ENCODE measurements around the gene CCDC120.

The CCDC120 gene

DNA sequence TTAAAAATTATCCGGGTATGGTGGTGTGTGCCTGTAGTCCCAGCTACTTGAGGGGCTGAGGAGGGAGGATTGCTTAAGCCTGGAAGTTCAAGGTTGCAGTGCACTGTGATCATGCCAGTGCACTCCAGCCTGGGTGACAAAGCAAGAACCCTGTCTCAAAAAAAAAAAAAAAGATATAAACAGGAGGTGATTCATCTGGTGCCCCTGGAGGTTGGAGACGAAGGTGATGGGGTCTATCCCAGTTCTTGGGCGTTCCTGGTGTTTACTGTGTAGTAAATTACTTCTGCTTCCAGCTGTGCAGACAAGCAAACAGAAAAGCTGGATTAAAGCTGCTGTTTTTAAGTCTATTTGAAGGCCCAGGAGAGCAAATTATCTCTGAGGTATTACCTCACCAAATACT is 44.8 kb downstream of the CCDC120 start:
- DNase-seq = no peak

- no peak for DNase-seq
These were observed 47.5 kb downstream of the CCDC120 start for GRCh38 chrX:49106296-49106695.

DNA sequence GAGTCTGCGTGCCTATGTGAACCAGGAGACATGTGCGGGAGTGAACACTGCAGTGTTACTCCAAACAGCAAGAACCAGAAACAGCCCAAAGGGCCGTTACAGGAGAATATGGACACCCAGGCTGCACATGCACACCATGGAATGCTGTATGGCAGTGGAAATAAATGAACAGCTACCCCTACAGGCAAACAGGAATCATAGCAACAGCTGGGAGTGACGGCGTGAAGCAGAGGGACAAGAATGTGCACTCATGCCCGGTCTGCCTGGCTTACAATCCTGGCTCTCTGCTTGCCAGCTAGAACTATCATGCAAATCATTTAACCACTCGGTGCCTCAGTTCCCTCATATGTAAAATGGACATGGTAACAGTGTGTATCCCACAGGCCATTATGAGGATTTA is 48.1 kb downstream of the CCDC120 start:
- peak; percentile 31 for DNase-seq

DNA sequence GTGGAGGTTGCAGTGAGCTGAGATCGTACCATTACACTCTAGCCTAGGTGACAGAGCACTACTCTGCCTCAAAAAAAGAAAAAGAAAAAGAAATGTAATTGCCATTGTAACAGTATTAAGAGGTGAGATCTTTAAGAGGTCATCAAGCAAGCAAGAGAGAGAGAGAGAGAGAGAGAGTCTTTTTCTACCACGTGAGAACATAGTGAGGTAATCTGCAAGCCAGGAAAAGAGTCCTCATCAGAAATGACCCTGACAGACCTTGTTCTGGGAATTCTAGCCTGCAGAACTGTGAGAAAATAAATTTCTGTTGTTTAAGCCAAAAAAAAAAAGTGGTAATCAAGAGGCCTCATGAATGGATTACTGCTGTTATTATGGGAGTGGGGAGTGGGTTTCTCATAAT is 49.8 kb downstream of the CCDC120 start:
- no peak for DNase-seq

DNA sequence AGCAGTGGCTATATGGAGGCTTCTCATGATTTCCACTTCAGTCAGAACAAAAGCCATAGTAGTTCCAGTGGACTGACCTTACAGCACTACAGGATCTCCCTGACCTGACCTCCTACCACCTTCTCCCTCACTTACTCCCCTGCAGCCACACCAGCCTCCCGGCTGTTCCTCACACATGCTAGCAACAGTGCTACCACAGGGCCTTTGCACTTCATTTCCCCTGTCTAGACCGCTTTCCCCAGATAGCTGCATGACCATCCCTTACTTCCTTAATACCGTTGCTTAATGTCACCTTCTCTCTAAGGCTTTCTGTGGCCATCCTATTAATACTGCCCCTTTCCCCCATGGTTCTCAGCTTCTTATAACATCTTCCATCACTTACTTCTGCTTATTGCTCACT is 51.6 kb downstream of the CCDC120 start:
- DNase-seq = no peak

DNA sequence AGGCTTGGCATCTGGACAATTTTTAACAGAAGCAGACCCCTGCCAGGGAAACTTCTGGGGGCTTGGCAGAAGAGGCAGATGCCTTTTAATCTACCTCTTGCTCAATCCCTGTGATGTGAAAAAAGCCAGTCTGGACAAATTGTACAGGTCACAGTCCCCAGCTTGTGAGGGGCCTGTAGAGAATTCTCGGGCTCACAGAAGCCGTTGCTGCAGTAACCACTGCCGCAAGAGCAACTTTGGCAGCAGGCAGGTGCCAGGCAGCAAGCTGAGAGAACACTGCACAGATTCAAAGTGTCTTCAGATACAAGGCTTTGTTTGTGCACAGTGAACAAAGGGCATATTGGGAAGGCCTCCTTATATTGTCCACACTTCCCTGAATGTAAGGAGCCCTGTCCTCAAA is 53.0 kb downstream of the CCDC120 start:
- DNase-seq = no peak

DNA sequence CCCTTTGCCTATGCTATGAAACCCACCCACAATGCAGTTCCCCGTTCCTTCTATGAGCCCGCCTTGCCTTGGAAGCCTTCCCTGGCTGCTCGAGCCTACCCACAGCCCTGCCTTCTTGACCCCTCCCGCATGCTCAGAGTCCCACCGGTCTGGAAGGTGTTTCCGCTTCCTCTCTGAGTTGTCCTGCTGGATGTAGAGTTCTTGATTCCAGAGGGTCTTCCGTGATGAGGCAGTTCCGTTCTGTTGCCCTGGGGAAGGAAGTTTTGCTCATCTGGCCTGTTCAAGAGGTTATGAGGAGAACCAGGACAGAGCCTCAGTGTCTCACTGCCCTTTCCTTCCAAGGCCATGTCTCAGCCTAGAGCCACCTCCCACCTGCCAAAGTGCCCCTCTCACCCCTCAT is 57.3 kb downstream of the CCDC120 start:
- no peak for DNase-seq

DNA sequence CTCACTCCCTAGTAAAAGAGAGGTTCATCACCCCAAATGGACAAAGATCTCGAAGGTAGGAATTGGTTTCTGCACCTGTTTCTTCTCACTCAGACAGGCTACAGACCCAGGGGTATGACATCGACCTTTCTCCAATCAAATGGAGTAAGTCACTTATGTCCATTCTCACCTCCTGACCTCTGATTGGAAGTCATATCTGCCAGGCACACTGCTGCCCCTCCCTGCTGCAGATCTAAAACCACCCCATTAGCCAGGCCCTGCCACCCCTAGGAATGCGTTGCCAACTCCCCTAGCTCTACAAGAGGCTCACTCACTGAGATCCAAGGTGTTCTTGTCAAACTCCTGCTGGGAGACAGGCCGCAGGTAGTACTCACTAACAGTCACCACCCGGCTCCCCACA is 57.9 kb downstream of the CCDC120 start:
- DNase-seq = no peak

- no peak for DNase-seq
These were observed 58.8 kb downstream of the CCDC120 start for GRCh38 chrX:49117581-49117980.

All from MV-4-11 (cell line).